ENCODE data around the gene NR2F1-AS1.

The NR2F1-AS1 gene

DNA sequence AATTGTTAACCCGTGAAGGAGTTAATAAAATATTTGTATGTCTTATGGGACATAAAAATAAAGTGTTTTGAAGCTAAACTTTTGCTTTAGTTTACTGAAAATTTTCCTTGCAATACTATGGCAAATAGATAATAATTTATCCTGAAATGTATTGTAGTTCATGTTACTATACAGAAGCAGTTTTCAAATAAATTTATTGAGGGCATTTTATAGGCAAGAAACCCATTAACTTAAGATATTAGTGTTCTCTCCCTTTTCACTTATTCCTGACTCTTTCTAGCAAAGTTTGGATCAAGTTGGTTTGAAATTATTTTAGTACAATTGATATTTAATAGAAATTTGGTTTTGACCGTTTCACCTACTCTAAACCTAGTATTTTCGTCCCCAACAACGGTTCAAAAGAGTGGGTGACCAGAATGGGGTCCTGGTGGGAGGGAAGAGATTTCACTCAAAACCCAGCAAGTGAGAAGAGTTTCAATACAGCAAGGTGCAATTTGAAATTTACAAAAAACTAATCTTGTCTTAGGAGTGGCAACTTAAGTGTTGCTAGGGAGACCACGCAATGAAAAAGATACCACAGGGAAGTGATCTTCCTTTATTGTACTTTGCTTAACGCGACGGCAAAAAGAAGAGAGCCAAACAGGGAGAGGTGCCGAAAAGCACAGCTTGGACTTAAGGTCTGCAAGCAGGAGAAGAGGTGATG, 30.4 kb upstream of the NR2F1-AS1 start:
- no peak for DNase-seq
- Histone ChIP-seq H3F3A (ENCODE audit: insufficient read depth, low read length) (no peaks in the 10 kb centered on the region), H3K79me2 (ENCODE audit: low read length) (no peaks in the 10 kb centered on the region), H3K27me3 (replicated peaks; ENCODE audit: insufficient read depth, low read length) (peaks cover 9% of the 10 kb centered on the region), H3K4me3 (ENCODE audit: low read length) (no peak overlapping the region), H3K4me1 (ENCODE audit: low read length) (no peaks in the 10 kb centered on the region), H3K9me2 (replicated peaks; ENCODE audit: insufficient read depth, low read length) (no peaks in the 10 kb centered on the region), H3K4me2 (ENCODE audit: low read depth, low read length) (peak overlapping the region; percentile 37; the same call in 1 of the 2 replicates), H4K20me1 (ENCODE audit: insufficient read depth, low read length) (no peaks in the 10 kb centered on the region), H3K36me3 (replicated peaks; ENCODE audit: insufficient read depth, low read length) (no peaks in the 10 kb centered on the region), H3K27ac (ENCODE audit: low read length) (no peak overlapping the region), H2AFZ (ENCODE audit: low read length) (no peak overlapping the region), H3K9me3 (replicated peaks; ENCODE audit: insufficient read depth, low read length) (no peaks in the 10 kb centered on the region), H3K9ac (ENCODE audit: low read length) (no peak overlapping the region)
- TF ChIP-seq EZH2phosphoT487 (IDR thresholded peaks at IDR 0.05; ENCODE audit: low read length): no peak
- TF ChIP-seq, protein P1, sequence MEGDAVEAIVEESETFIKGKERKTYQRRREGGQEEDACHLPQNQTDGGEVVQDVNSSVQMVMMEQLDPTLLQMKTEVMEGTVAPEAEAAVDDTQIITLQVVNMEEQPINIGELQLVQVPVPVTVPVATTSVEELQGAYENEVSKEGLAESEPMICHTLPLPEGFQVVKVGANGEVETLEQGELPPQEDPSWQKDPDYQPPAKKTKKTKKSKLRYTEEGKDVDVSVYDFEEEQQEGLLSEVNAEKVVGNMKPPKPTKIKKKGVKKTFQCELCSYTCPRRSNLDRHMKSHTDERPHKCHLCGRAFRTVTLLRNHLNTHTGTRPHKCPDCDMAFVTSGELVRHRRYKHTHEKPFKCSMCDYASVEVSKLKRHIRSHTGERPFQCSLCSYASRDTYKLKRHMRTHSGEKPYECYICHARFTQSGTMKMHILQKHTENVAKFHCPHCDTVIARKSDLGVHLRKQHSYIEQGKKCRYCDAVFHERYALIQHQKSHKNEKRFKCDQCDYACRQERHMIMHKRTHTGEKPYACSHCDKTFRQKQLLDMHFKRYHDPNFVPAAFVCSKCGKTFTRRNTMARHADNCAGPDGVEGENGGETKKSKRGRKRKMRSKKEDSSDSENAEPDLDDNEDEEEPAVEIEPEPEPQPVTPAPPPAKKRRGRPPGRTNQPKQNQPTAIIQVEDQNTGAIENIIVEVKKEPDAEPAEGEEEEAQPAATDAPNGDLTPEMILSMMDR (IDR thresholded peaks at IDR 0.05; ENCODE audit: low read length): no peak
- TF ChIP-seq EZH2 (optimal IDR thresholded peaks at IDR 0.05; ENCODE audit: low read depth, low read length): no peak

DNA sequence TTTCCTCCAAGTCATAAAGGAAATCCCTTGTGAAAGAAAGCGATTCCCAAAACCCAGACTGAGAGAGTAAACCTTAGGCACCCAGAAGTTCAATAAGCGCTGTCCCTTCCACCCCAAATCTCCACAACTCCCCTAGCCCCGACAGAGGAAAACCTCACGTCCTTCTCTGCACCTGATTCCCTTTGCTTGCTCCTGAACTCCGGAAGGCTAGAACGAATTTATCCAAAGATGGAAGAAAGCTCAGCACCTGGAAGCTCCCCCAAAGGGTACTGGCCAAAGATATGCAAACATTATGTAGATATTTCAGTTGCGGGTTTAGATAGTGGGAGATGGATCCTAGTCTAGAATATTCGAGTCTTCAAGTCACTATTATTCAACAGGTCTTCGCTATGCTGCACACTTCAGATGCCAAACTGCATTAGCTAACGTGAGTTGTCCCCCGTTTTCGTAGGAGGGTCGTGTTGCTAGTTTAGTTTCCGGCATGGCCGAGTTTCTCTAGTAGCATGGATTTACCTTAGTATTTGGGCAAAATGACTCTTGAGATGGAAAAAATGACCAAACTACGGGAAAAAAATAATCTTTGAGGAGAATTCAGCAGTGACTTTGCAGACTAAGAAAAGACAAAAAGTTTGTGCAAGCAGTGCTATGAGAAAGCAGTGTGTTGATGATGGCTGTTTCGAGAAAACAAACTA, 29.7 kb upstream of the NR2F1-AS1 start:
- H3K79me2 ChIP-seq (ENCODE audit: low read length): no peaks in the 10 kb centered on the region
- H2AFZ ChIP-seq (ENCODE audit: low read length): no peak overlapping the region
- H3K9me3 ChIP-seq (replicated peaks; ENCODE audit: insufficient read depth, low read length): no peaks in the 10 kb centered on the region
- H3K4me1 ChIP-seq (ENCODE audit: low read length): no peaks in the 10 kb centered on the region
- no peak overlapping the region for H3K4me2 ChIP-seq (ENCODE audit: low read depth, low read length)
- no peak for TF ChIP-seq EZH2 (optimal IDR thresholded peaks at IDR 0.05; ENCODE audit: low read depth, low read length)
- H3K36me3 ChIP-seq (replicated peaks; ENCODE audit: insufficient read depth, low read length): no peaks in the 10 kb centered on the region
- H3K9me2 ChIP-seq (replicated peaks; ENCODE audit: insufficient read depth, low read length): no peaks in the 10 kb centered on the region
- no peak overlapping the region for H3K27ac ChIP-seq (ENCODE audit: low read length)
- H4K20me1 ChIP-seq (ENCODE audit: insufficient read depth, low read length): no peaks in the 10 kb centered on the region
- no peak overlapping the region for H3K4me3 ChIP-seq (ENCODE audit: low read length)
- no peak for DNase-seq
- H3K9ac ChIP-seq (ENCODE audit: low read length): no peak overlapping the region
- no peaks in the 10 kb centered on the region for H3F3A ChIP-seq (ENCODE audit: insufficient read depth, low read length)
- H3K27me3 ChIP-seq (replicated peaks; ENCODE audit: insufficient read depth, low read length): peaks cover 9% of the 10 kb centered on the region

DNA sequence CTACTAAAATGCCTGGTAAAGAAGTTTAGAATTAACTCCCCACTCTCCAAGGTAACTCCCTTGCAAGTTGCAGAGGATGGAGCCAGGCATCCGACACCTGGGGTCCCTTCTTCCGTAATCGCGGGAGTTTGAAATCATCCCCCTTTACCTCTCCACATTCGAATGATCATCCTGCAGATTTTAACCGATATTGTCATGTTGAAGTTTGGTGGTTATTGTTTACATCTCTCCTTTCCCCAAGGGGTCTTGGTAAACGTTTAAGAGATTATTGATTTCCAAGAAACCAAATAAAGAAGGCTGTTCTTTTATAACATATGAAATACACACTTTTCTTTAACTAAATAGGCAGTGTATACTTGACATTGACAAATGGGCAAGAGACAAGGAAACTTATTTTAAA, 28.7 kb upstream of the NR2F1-AS1 start:
- Histone ChIP-seq H3K79me2 (ENCODE audit: low read length) (no peaks in the 10 kb centered on the region), H4K20me1 (ENCODE audit: insufficient read depth, low read length) (no peaks in the 10 kb centered on the region), H3K4me2 (ENCODE audit: low read depth, low read length) (no peak overlapping the region), H3K9me2 (replicated peaks; ENCODE audit: insufficient read depth, low read length) (no peaks in the 10 kb centered on the region), H3K27me3 (replicated peaks; ENCODE audit: insufficient read depth, low read length) (peaks cover 9% of the 10 kb centered on the region), H2AFZ (ENCODE audit: low read length) (no peak overlapping the region), H3K27ac (ENCODE audit: low read length) (no peak overlapping the region), H3F3A (ENCODE audit: insufficient read depth, low read length) (no peaks in the 10 kb centered on the region), H3K9ac (ENCODE audit: low read length) (no peak overlapping the region), H3K4me1 (ENCODE audit: low read length) (no peaks in the 10 kb centered on the region), H3K4me3 (ENCODE audit: low read length) (no peak overlapping the region), H3K36me3 (replicated peaks; ENCODE audit: insufficient read depth, low read length) (no peaks in the 10 kb centered on the region), H3K9me3 (replicated peaks; ENCODE audit: insufficient read depth, low read length) (no peaks in the 10 kb centered on the region)
- TF ChIP-seq EZH2phosphoT487 (IDR thresholded peaks at IDR 0.05; ENCODE audit: low read length): no peak
- no peak for TF ChIP-seq EZH2 (optimal IDR thresholded peaks at IDR 0.05; ENCODE audit: low read depth, low read length)
- TF ChIP-seq, protein P1 (IDR thresholded peaks at IDR 0.05; ENCODE audit: low read length): no peak
- no peak for DNase-seq

DNA sequence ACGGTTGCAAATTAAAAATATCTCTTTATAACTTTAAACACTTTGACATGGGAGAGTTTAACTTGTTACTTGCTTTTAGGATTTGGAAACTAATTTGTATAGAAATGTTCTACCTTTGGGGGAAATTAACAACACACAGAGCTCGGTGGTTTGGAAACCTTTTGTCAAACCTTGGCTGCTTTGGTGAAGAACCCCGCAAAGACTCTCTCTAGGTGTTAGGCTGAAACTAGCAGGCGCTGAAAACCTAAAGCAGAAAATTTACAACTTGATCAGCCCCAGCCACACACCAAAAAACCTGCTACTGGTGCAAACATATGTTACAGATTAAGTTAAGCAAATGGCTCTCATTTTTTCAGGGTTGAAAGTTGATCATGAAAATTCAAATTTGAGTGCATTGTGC, 27.8 kb upstream of the NR2F1-AS1 start:
- Histone ChIP-seq H3K9me2 (replicated peaks; ENCODE audit: insufficient read depth, low read length) (no peaks in the 10 kb centered on the region), H3K36me3 (replicated peaks; ENCODE audit: insufficient read depth, low read length) (no peaks in the 10 kb centered on the region), H3K4me1 (ENCODE audit: low read length) (no peaks in the 10 kb centered on the region), H3K9ac (ENCODE audit: low read length) (no peak overlapping the region), H3K4me2 (ENCODE audit: low read depth, low read length) (no peak overlapping the region), H2AFZ (ENCODE audit: low read length) (no peak overlapping the region), H3K4me3 (ENCODE audit: low read length) (no peak overlapping the region), H3K9me3 (replicated peaks; ENCODE audit: insufficient read depth, low read length) (no peaks in the 10 kb centered on the region), H4K20me1 (ENCODE audit: insufficient read depth, low read length) (no peaks in the 10 kb centered on the region), H3K27me3 (replicated peaks; ENCODE audit: insufficient read depth, low read length) (peaks cover 9% of the 10 kb centered on the region), H3K27ac (ENCODE audit: low read length) (no peak overlapping the region), H3F3A (ENCODE audit: insufficient read depth, low read length) (no peaks in the 10 kb centered on the region), H3K79me2 (ENCODE audit: low read length) (no peaks in the 10 kb centered on the region)
- DNase-seq: no peak
- TF ChIP-seq, protein P1 (IDR thresholded peaks at IDR 0.05; ENCODE audit: low read length): no peak
- no peak for TF ChIP-seq EZH2 (optimal IDR thresholded peaks at IDR 0.05; ENCODE audit: low read depth, low read length)
- TF ChIP-seq EZH2phosphoT487 (IDR thresholded peaks at IDR 0.05; ENCODE audit: low read length): no peak

Data from MM.1S (cell line).